ENCODE measurements around the gene MBNL2.

The MBNL2 gene

GRCh38 chr13:97306106-97306505, 84.0 kb downstream of the MBNL2 start:
- Histone ChIP-seq H3K4me1 (ENCODE audit: low read depth, poor library complexity, severe bottlenecking) (no peaks in the 10 kb centered on the region), H3K4me3 (IDR thresholded peaks at IDR 0.05; ENCODE audit: insufficient read depth, low read depth, low read length) (no peak overlapping the region), H2AFZ (ENCODE audit: low read depth) (no peak overlapping the region), H4K20me1 (ENCODE audit: insufficient read depth) (no peaks in the 10 kb centered on the region), H3K27ac (no peak overlapping the region), H3K4me2 (no peak overlapping the region), H3K79me2 (ENCODE audit: insufficient read depth, low read depth) (no peaks in the 10 kb centered on the region), H3K27me3 (ENCODE audit: insufficient read depth, low read depth) (no peaks in the 10 kb centered on the region), H3K9ac (no peak overlapping the region), H3K36me3 (ENCODE audit: insufficient read depth) (no peaks in the 10 kb centered on the region)
- no peak for TF ChIP-seq CTCF (conservative IDR thresholded peaks at IDR 0.05; ENCODE audit: low read depth, low read length)

GRCh38 chr13:97306645-97307044, 84.5 kb downstream of the MBNL2 start:
- Histone ChIP-seq H3K27me3 (ENCODE audit: insufficient read depth, low read depth) (no peaks in the 10 kb centered on the region), H3K27ac (no peak overlapping the region), H2AFZ (ENCODE audit: low read depth) (no peak overlapping the region), H3K9ac (no peak overlapping the region), H3K4me2 (no peak overlapping the region), H4K20me1 (ENCODE audit: insufficient read depth) (no peaks in the 10 kb centered on the region), H3K4me1 (ENCODE audit: low read depth, poor library complexity, severe bottlenecking) (no peaks in the 10 kb centered on the region), H3K79me2 (ENCODE audit: insufficient read depth, low read depth) (no peaks in the 10 kb centered on the region), H3K36me3 (ENCODE audit: insufficient read depth) (no peaks in the 10 kb centered on the region), H3K4me3 (IDR thresholded peaks at IDR 0.05; ENCODE audit: insufficient read depth, low read depth, low read length) (no peak overlapping the region)
- TF ChIP-seq CTCF (conservative IDR thresholded peaks at IDR 0.05; ENCODE audit: low read depth, low read length) = no peak

GRCh38 chr13:97307118-97307881, 85.2 kb downstream of the MBNL2 start:
- Histone ChIP-seq H4K20me1 (ENCODE audit: insufficient read depth) (no peaks in the 10 kb centered on the region), H3K9ac (no peak overlapping the region), H3K27ac (no peak overlapping the region), H3K79me2 (ENCODE audit: insufficient read depth, low read depth) (no peaks in the 10 kb centered on the region), H3K4me3 (IDR thresholded peaks at IDR 0.05; ENCODE audit: insufficient read depth, low read depth, low read length) (no peak overlapping the region), H3K4me1 (ENCODE audit: low read depth, poor library complexity, severe bottlenecking) (no peaks in the 10 kb centered on the region), H3K36me3 (ENCODE audit: insufficient read depth) (no peaks in the 10 kb centered on the region), H3K4me2 (no peak overlapping the region), H3K27me3 (ENCODE audit: insufficient read depth, low read depth) (no peaks in the 10 kb centered on the region), H2AFZ (ENCODE audit: low read depth) (no peak overlapping the region)
- no peak for TF ChIP-seq CTCF (conservative IDR thresholded peaks at IDR 0.05; ENCODE audit: low read depth, low read length)

- no peaks in the 10 kb centered on the region for H3K79me2 ChIP-seq (ENCODE audit: insufficient read depth, low read depth)
- no peaks in the 10 kb centered on the region for H3K36me3 ChIP-seq (ENCODE audit: insufficient read depth)
- no peaks in the 10 kb centered on the region for H4K20me1 ChIP-seq (ENCODE audit: insufficient read depth)
- TF ChIP-seq CTCF (conservative IDR thresholded peaks at IDR 0.05; ENCODE audit: low read depth, low read length) = no peak
- H3K27ac ChIP-seq = no peak overlapping the region
- no peak overlapping the region for H2AFZ ChIP-seq (ENCODE audit: low read depth)
- no peaks in the 10 kb centered on the region for H3K27me3 ChIP-seq (ENCODE audit: insufficient read depth, low read depth)
- H3K9ac ChIP-seq = no peak overlapping the region
- H3K4me3 ChIP-seq (IDR thresholded peaks at IDR 0.05; ENCODE audit: insufficient read depth, low read depth, low read length) = no peak overlapping the region
- no peaks in the 10 kb centered on the region for H3K4me1 ChIP-seq (ENCODE audit: low read depth, poor library complexity, severe bottlenecking)
- no peak overlapping the region for H3K4me2 ChIP-seq
Measured at GRCh38 chr13:97307882-97308624, 85.9 kb downstream of the MBNL2 start.

Measured in KMS-11 (cell line).